Calu3 (cell line): ENCODE results near the gene DGKI. TPM values are rescaled to one million over a fixed set of nuclear protein-coding genes. Genes with fewer than 3 reads are reported as not detected.

Experiments
- BruUV-seq: library from RNA; stranded (reverse); fragments of 400-500 nt; replicated peaks from 2 replicates; lab custom pipeline; 2021; lab: Mats Ljungman, UMichigan
- CTCF ChIA-PET: fragments of 300-600 bp; sonication (Branson Sonifier 250); formaldehyde crosslinking; loops from one replicate; lab custom pipeline; 2022; ENCODE audit warnings: antibody characterized with exemption; lab: Charles Lee
- DNase-seq: peaks from one replicate; pipeline ENCODE4 v3.0.0; 2022
- H3K27ac Mint-ChIP-seq: one replicate; pipeline ENCODE4 v1.8.0; 2022; ENCODE audit warnings: mixed read lengths; ENCODE audit not compliant: unreplicated experiment
- H3K27me3 Mint-ChIP-seq: one replicate; pipeline ENCODE4 v1.8.0; 2022; ENCODE audit warnings: mixed read lengths; ENCODE audit not compliant: unreplicated experiment
- H3K36me3 Mint-ChIP-seq: one replicate; pipeline ENCODE4 v1.8.0; 2022; ENCODE audit warnings: mild to moderate bottlenecking, moderate library complexity, mixed read lengths; ENCODE audit not compliant: insufficient read depth, unreplicated experiment
- H3K4me1 Mint-ChIP-seq: one replicate; pipeline ENCODE4 v1.8.0; 2022; ENCODE audit warnings: mild to moderate bottlenecking, low read depth, mixed read lengths; ENCODE audit not compliant: unreplicated experiment
- H3K4me3 Mint-ChIP-seq: one replicate; pipeline ENCODE4 v1.8.0; 2022; ENCODE audit warnings: mild to moderate bottlenecking, low read depth, moderate library complexity, mixed read lengths; ENCODE audit not compliant: unreplicated experiment
- H3K9me3 Mint-ChIP-seq: one replicate; pipeline ENCODE4 v1.8.0; 2022; ENCODE audit warnings: low read depth, mixed read lengths; ENCODE audit not compliant: unreplicated experiment
- intact Hi-C: fragments of 100-400 bp; cut with micrococcal nuclease; formaldehyde crosslinking; loops from one replicate; pipeline ENCODE4 v1.10.0; 2022; ENCODE audit not compliant: unreplicated experiment
- total RNA-seq: library from RNA; stranded (reverse); gene quantifications from 2 replicates; pipeline ENCODE4 v1.2.3, GENCODE V29; 2022
- TF ChIP-seq, protein P1 (sequence below): fragments of 200-600 bp; IDR thresholded peaks from one replicate; pipeline ENCODE4 v1.8.0; 2022; ENCODE audit warnings: antibody characterized with exemption; ENCODE audit not compliant: unreplicated experiment

Gene DGKI
- total RNA-seq, 1 experiment from 2014 or later, result not detected

DNA sequence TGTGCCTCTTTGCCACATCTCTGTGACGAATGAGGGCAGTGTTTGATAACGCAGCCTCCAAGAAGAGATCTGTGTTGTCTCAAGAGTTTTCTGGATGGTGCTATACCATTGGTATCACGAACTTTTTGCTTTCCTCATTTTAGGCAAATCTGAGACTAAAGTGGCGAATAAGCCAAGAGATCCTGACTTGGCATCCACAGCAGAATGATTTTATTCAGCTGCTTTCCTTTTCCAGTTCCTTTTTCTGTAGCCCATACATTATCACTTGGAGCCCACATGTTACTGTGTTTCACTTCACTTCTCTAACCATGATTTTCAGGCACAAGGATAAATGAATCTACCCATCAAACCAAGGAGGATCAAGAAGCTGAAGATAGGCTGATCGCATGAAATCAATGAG lies 325.3 kb downstream of the DGKI start:
- TF ChIP-seq, protein P1, sequence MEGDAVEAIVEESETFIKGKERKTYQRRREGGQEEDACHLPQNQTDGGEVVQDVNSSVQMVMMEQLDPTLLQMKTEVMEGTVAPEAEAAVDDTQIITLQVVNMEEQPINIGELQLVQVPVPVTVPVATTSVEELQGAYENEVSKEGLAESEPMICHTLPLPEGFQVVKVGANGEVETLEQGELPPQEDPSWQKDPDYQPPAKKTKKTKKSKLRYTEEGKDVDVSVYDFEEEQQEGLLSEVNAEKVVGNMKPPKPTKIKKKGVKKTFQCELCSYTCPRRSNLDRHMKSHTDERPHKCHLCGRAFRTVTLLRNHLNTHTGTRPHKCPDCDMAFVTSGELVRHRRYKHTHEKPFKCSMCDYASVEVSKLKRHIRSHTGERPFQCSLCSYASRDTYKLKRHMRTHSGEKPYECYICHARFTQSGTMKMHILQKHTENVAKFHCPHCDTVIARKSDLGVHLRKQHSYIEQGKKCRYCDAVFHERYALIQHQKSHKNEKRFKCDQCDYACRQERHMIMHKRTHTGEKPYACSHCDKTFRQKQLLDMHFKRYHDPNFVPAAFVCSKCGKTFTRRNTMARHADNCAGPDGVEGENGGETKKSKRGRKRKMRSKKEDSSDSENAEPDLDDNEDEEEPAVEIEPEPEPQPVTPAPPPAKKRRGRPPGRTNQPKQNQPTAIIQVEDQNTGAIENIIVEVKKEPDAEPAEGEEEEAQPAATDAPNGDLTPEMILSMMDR, result no peak
- Mint-ChIP-seq H3K4me3 (no peak overlapping the region), H3K27me3 (no peaks in the 10 kb centered on the region), H3K27ac (no peak overlapping the region), H3K36me3 (no peaks in the 10 kb centered on the region), H3K4me1 (no peaks in the 10 kb centered on the region), H3K9me3 (peaks cover 3% of the 10 kb centered on the region)
- no peak for DNase-seq
- BruUV-seq, result no TSS peak
- CTCF ChIA-PET, result no interaction called here
- intact Hi-C loops, result no loop called here

DNA sequence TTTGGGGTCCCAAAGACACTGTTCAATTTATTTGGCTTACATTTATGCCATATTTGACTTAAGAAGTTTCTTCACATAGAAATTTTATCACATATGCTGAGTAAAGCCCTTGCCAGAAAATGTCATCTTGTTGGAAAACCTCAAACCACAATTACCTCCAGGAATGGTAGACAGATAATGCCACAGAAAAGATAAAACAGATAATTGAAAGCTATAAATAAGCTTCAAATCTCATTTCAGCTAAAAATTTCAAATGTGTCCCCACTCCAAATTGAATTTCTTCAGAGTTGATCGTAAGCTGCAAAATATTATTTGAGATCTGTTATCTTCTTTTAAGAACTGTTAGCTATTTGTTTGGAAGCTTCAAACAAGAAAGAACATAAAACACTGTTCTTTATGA lies 326.8 kb downstream of the DGKI start:
- no peak overlapping the region for H3K4me3 Mint-ChIP-seq
- TF ChIP-seq, protein P1, result no peak
- H3K27ac Mint-ChIP-seq, result no peak overlapping the region
- CTCF ChIA-PET, result no interaction called here
- intact Hi-C loops, result no loop called here
- peaks cover 3% of the 10 kb centered on the region for H3K9me3 Mint-ChIP-seq
- H3K4me1 Mint-ChIP-seq, result no peaks in the 10 kb centered on the region
- DNase-seq, result no peak
- no TSS peak for BruUV-seq
- H3K36me3 Mint-ChIP-seq, result no peaks in the 10 kb centered on the region
- H3K27me3 Mint-ChIP-seq, result no peaks in the 10 kb centered on the region

DNA sequence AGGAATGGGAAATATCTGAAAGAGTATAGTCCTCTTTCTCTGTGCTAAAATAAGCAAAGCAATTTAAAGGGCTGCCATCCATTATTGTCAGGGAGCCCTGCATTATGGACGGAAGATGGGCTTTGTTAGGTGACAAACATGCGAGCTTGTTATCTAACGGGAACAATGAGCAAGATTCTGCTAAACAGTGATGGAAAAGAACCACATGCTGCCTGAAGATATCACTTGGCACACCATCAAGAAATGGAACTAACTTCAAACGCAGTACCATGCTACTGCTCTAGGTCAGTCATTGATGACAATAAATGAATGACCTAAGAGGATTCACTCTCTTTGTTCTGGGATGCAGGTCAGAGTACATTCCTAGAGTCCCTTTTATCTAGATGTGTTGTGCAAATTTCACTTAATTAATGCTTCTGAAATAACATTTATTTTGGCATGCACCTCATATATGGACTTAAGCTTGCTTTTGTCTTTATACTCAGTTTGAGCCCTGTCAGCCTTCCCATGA lies 327.5 kb downstream of the DGKI start:
- BruUV-seq, result no TSS peak
- Mint-ChIP-seq H3K4me1 (no peaks in the 10 kb centered on the region), H3K4me3 (no peak overlapping the region), H3K27ac (no peak overlapping the region), H3K9me3 (peaks cover 3% of the 10 kb centered on the region), H3K36me3 (no peaks in the 10 kb centered on the region), H3K27me3 (no peaks in the 10 kb centered on the region)
- intact Hi-C loops, result no loop called here
- CTCF ChIA-PET, result interaction anchor here (0.8 kb wide), 1 partner anchor 29 kb away, joined by 3 read pairs; no protein-coding TSS in a partner anchor
- DNase-seq, result no peak
- TF ChIP-seq, protein P1, result no peak

DNA sequence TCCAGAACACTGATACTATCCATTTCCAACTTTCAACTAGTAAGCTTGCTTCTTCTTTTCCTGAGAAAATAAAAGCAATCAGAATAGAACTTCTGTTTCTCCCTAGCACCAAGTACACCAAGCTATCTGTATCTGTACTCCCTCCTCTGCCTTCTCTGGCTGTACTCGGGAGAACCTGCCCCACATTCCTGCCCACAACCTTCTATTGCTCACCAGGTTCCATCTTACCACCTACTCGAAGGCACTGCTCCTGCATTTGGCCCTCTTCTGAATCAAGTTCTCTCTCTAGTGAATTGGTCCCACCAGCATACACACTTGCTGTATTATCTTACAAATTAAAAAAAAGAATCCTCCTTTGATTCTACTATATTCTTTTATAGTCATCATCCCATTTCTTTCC lies 333.7 kb downstream of the DGKI start:
- intact Hi-C loops, result no loop called here
- no peak overlapping the region for H3K27ac Mint-ChIP-seq
- TF ChIP-seq, protein P1, result no peak
- H3K36me3 Mint-ChIP-seq, result no peaks in the 10 kb centered on the region
- peaks cover 4% of the 10 kb centered on the region for H3K9me3 Mint-ChIP-seq
- H3K4me3 Mint-ChIP-seq, result no peak overlapping the region
- H3K27me3 Mint-ChIP-seq, result no peaks in the 10 kb centered on the region
- peaks cover 13% of the 10 kb centered on the region for H3K4me1 Mint-ChIP-seq
- CTCF ChIA-PET, result no interaction called here
- DNase-seq, result no peak
- no TSS peak for BruUV-seq
